Liver (tissue), 9 donors: Measurements from ENCODE around the gene YY1. TPM values are rescaled to one million over a fixed set of nuclear protein-coding genes. Genes with fewer than 3 reads are reported as not detected.

Experiments used
- DNase-seq: peaks from one replicate; pipeline ENCODE4 v3.0.0-alpha.2; 2017; ENCODE audit warnings: low spot score
- H3K27ac ChIP-seq, 2 donors: one replicate each; pipeline ENCODE4 v1.7.0; 2013; ENCODE audit warnings: inconsistent platforms in 2 of 2, low read length in 2 of 2, control low read depth in 1 of 2, low read depth in 1 of 2, mild to moderate bottlenecking in 1 of 2
- H3K27me3 ChIP-seq, 4 donors: one replicate each; pipeline versions ENCODE4 v1.6.1 to v1.7.0; 2013; ENCODE audit warnings: low read length in 3 of 4, inconsistent platforms in 1 of 4, mild to moderate bottlenecking in 1 of 4, moderate library complexity in 1 of 4; ENCODE audit not compliant: control insufficient read depth in 4 of 4, insufficient read depth in 4 of 4
- H3K36me3 ChIP-seq, 4 donors: one replicate each; pipeline versions ENCODE4 v1.6.1 to v1.7.0; 2013; ENCODE audit warnings: low read length in 3 of 4, mild to moderate bottlenecking in 3 of 4, low read depth in 1 of 4, moderate library complexity in 1 of 4; ENCODE audit not compliant: control insufficient read depth in 4 of 4, insufficient read depth in 3 of 4
- H3K4me1 ChIP-seq, 4 donors: one replicate each; pipeline versions ENCODE4 v1.6.1 to v1.7.0; 2013; ENCODE audit warnings: low read length in 3 of 4, mild to moderate bottlenecking in 3 of 4, moderate library complexity in 1 of 4; ENCODE audit not compliant: control insufficient read depth in 4 of 4, insufficient read depth in 4 of 4
- H3K4me3 ChIP-seq, 3 donors: one replicate each; pipeline versions ENCODE4 v1.6.1 to v1.7.0; 2013; ENCODE audit warnings: low read length in 3 of 3, control low read depth in 1 of 3, low read depth in 1 of 3, mild to moderate bottlenecking in 1 of 3
- H3K9ac ChIP-seq, 2 donors: one replicate each; pipeline ENCODE4 v1.7.0; 2013; ENCODE audit warnings: low read length in 2 of 2, mild to moderate bottlenecking in 2 of 2, moderate library complexity in 2 of 2, control low read depth in 1 of 2, low read depth in 1 of 2
- H3K9me3 ChIP-seq, 4 donors: one replicate each; pipeline versions ENCODE4 v1.6.1 to v1.7.0; 2013; ENCODE audit warnings: low read length in 3 of 4; ENCODE audit not compliant: control insufficient read depth in 4 of 4
- ATF3 ChIP-seq: IDR thresholded peaks from 2 replicates; pipeline ENCODE4 v1.6.1; 2016; ENCODE audit warnings: antibody characterized with exemption
- EGR1 ChIP-seq, 2 donors: IDR thresholded peaks; 2 replicates each; pipeline ENCODE4 v1.6.1; 2016 to 2018; ENCODE audit warnings: antibody characterized with exemption in 2 of 2, low read depth in 2 of 2
- FOXA1 ChIP-seq: IDR thresholded peaks from 2 replicates; pipeline ENCODE4 v1.6.1; 2016; ENCODE audit warnings: antibody characterized with exemption
- FOXA2 ChIP-seq: IDR thresholded peaks from 2 replicates; pipeline ENCODE4 v1.6.1; 2016; ENCODE audit warnings: antibody characterized with exemption
- GABPA ChIP-seq, 2 donors: IDR thresholded peaks in 1 of 2; conservative IDR thresholded peaks in 1 of 2; 2 replicates each; pipeline ENCODE4 v1.6.1; 2016; ENCODE audit warnings: antibody characterized with exemption in 2 of 2, mild to moderate bottlenecking in 1 of 2, moderate library complexity in 1 of 2
- HNF4A ChIP-seq, 2 donors: conservative IDR thresholded peaks; 2 replicates each; pipeline ENCODE4 v1.6.1; 2016; ENCODE audit warnings: antibody characterized with exemption in 2 of 2, mild to moderate bottlenecking in 2 of 2
- HNF4G ChIP-seq: IDR thresholded peaks from 2 replicates; pipeline ENCODE4 v1.6.1; 2016; ENCODE audit warnings: antibody characterized with exemption
- JUND ChIP-seq, 2 donors: IDR thresholded peaks; 2 replicates each; pipeline ENCODE4 v1.6.1; 2016; ENCODE audit warnings: antibody characterized with exemption in 2 of 2
- MAX ChIP-seq: IDR thresholded peaks from 2 replicates; pipeline ENCODE4 v1.6.1; 2016; ENCODE audit warnings: antibody characterized with exemption
- NR2F2 ChIP-seq: IDR thresholded peaks from 2 replicates; pipeline ENCODE4 v1.6.1; 2016; ENCODE audit warnings: antibody characterized with exemption
- REST ChIP-seq: IDR thresholded peaks from 2 replicates; pipeline ENCODE4 v1.6.1; 2016; ENCODE audit warnings: antibody characterized with exemption, mild to moderate bottlenecking
- RXRA ChIP-seq, 2 donors: IDR thresholded peaks; 2 replicates each; pipeline ENCODE4 v1.6.1; 2017 to 2018; ENCODE audit warnings: antibody characterized with exemption in 2 of 2, mild to moderate bottlenecking in 1 of 2
- SP1 ChIP-seq: IDR thresholded peaks from 2 replicates; pipeline ENCODE4 v1.6.1; 2018; ENCODE audit warnings: antibody characterized with exemption, mild to moderate bottlenecking
- YY1 ChIP-seq: IDR thresholded peaks from 2 replicates; pipeline ENCODE4 v1.6.1; 2016; ENCODE audit warnings: antibody characterized with exemption, mild to moderate bottlenecking
- WGBS: extraction: QIAGEN DNeasy Blood & Tissue Kit; methylation state at CpG from one replicate; pipeline ENCODE4 v1.1.7; 2013; 5-methylcytosine and 5-hydroxymethylcytosine counted together
- polyA plus RNA-seq, 2 donors: library from polyadenylated mRNA; stranded (reverse) in 1 of 2; unstranded in 1 of 2; fragments of 200-250 nt in 1 of 2; fragments of >200 nt in 1 of 2; fragmentation: Nextera tagmentation in 1 of 2; extraction: Ambion mirVana in 1 of 2; gene quantifications; one replicate each; pipeline versions ENCODE4 v1.2.1 to v1.2.3, GENCODE V29; 2013 to 2015
- total RNA-seq, 2 donors: library from RNA; depleted of rRNA; stranded (reverse); fragments of >200 nt; gene quantifications; one replicate each; pipeline ENCODE4 v1.2.3, GENCODE V29; 2014
- TF ChIP-seq, protein P1 (sequence below): IDR thresholded peaks from 2 replicates; pipeline ENCODE4 v1.6.1; 2016; ENCODE audit warnings: antibody characterized with exemption
- TF ChIP-seq, protein P2 (sequence below): fragments of 150-350 bp; IDR thresholded peaks from 2 replicates; pipeline ENCODE4 v1.5.1; 2017; ENCODE audit warnings: improper control_type of control experiment, low read depth, low read length; ENCODE audit not compliant: missing input control
- donor health status: healthy.
- donor health status: healthy.
- donor health status: healthy.
- donor health status: healthy.
- donor health status: healthy.

The YY1 gene
- total and polyA plus RNA-seq, 4 donors = 15.8 to 37.4 (median 28.8) TPM

DNA sequence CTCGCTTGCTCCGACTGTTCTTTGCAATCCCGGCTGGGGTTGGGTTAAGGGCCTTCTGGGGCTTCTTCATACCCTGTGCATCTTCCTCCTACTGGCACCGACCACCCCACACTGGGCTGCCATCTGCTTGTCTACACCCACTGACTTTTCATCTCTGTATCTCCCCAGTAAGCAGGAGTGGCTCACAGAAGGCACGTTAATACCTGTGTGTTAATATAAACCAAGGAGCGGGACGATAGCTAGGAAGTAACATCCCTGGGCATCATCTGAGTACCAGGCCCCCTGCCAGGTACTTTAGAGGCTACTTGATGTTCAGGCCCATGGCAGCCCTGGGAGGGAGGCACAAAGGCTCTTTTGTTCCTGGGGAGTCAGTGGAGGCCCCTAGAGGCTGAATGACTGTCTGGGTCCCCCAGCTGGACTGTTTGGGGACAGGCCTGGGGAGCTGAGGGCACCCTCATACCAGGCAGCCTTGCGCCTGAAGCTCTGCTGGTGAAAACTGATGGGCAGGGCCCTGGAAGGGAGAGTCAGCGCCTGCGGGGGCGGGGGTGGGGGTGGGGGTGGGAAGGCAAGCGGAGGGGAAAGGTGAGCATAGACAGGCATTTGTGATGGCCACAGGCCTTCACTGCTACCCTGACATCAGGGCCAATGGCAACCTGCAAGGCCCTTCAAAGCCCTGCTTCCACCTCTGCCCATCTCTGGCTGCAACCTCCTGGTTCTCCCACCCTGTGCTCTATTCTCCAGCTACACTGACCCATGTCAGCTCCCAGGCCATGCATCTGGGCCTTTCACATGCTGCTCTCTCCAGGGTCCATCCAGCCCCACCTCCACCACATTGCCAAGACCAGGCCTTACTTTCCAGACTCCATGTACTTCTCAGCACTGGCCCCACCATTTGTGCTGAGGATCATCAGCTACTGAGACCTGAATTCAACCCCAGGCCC, 45.3 kb upstream of the YY1 start:
- Histone ChIP-seq H3K4me3 (peak overlapping the region in 1 of 3 donors; percentile 33), H3K4me1 (peaks cover 0 to 13% (median 11%) of the 10 kb centered on the region in 4 donors), H3K9ac (peak overlapping the region in 1 of 2 donors; percentile 54), H3K9me3 (no peaks in the 10 kb centered on the region), H3K36me3 (no peaks in the 10 kb centered on the region), H3K27ac (peak overlapping the region; percentile 61 to 89), H3K27me3 (no peaks in the 10 kb centered on the region)
- 62% methylated on average over 12 of the region's 12 CpGs for WGBS
- TF ChIP-seq MAX = no peak
- TF ChIP-seq HNF4A (conservative IDR thresholded peaks at IDR 0.05) = no peak
- TF ChIP-seq SP1 = no peak
- TF ChIP-seq FOXA1 = no peak
- no peak for TF ChIP-seq HNF4G
- TF ChIP-seq GABPA (IDR thresholded peaks at IDR 0.05 in 1 of 2, conservative IDR thresholded peaks at IDR 0.05 in 1 of 2) = no peak
- TF ChIP-seq REST = no peak
- TF ChIP-seq EGR1 (IDR thresholded peaks at IDR 0.05; ENCODE audit: low read depth in 2 of 2) = no peak
- TF ChIP-seq, protein P1, sequence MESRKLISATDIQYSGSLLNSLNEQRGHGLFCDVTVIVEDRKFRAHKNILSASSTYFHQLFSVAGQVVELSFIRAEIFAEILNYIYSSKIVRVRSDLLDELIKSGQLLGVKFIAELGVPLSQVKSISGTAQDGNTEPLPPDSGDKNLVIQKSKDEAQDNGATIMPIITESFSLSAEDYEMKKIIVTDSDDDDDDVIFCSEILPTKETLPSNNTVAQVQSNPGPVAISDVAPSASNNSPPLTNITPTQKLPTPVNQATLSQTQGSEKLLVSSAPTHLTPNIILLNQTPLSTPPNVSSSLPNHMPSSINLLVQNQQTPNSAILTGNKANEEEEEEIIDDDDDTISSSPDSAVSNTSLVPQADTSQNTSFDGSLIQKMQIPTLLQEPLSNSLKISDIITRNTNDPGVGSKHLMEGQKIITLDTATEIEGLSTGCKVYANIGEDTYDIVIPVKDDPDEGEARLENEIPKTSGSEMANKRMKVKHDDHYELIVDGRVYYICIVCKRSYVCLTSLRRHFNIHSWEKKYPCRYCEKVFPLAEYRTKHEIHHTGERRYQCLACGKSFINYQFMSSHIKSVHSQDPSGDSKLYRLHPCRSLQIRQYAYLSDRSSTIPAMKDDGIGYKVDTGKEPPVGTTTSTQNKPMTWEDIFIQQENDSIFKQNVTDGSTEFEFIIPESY = no peak
- no peak for TF ChIP-seq FOXA2
- no peak for TF ChIP-seq YY1
- TF ChIP-seq, protein P2, sequence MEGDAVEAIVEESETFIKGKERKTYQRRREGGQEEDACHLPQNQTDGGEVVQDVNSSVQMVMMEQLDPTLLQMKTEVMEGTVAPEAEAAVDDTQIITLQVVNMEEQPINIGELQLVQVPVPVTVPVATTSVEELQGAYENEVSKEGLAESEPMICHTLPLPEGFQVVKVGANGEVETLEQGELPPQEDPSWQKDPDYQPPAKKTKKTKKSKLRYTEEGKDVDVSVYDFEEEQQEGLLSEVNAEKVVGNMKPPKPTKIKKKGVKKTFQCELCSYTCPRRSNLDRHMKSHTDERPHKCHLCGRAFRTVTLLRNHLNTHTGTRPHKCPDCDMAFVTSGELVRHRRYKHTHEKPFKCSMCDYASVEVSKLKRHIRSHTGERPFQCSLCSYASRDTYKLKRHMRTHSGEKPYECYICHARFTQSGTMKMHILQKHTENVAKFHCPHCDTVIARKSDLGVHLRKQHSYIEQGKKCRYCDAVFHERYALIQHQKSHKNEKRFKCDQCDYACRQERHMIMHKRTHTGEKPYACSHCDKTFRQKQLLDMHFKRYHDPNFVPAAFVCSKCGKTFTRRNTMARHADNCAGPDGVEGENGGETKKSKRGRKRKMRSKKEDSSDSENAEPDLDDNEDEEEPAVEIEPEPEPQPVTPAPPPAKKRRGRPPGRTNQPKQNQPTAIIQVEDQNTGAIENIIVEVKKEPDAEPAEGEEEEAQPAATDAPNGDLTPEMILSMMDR = no peak
- TF ChIP-seq ATF3 = no peak
- TF ChIP-seq RXRA (IDR thresholded peaks at IDR 0.05) = no peak
- no peak for TF ChIP-seq JUND (IDR thresholded peaks at IDR 0.05)
- no peak for TF ChIP-seq NR2F2
- no peak for DNase-seq
